Adrenal gland (tissue), 5 donors: ENCODE measurements around the gene CDV3.

Experiments used
- POLR2A ChIP-seq, 2 donors: fragments of 450-650 bp; IDR thresholded peaks; one replicate each; pipeline ENCODE4 v1.6.1; 2017; ENCODE audit warnings: antibody characterized with exemption in 2 of 2, mild to moderate bottlenecking in 2 of 2, moderate library complexity in 1 of 2
- TF ChIP-seq, protein P1 (sequence below), 6 experiments: fragments of 450-650 bp in 4 of 6; fragments of 200-600 bp in 2 of 6; sonication (generic) in 1 of 6; IDR thresholded peaks; 1 replicate in 5 of 6; 2 replicates in 1 of 6; pipeline versions ENCODE4 v1.5.1 to v1.8.0; 2016 to 2021; ENCODE audit warnings: antibody characterized with exemption in 6 of 6, mild to moderate bottlenecking in 2 of 6, moderate library complexity in 1 of 6
- donor health status: DM: no; HTN: no; CAD: no.

DNA sequence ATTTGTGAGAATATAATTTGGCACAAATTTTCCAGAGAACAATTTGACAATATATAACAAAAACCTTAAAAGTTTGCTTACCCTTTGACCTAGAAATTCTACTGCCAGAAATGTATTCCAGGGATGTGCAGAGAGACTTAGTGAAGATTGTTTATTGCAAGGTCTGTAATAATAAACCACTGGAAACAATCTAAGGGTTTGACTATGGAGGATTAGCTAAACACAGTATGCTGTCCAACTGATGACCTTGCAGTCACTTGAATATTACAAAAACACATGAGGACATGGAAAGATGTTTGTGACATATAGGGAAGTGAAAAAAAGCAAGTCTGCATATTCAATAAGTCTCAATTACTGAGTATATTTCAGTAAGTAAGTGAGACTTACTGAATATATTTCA is 48.1 kb upstream of the CDV3 start:
- TF ChIP-seq, protein P1, sequence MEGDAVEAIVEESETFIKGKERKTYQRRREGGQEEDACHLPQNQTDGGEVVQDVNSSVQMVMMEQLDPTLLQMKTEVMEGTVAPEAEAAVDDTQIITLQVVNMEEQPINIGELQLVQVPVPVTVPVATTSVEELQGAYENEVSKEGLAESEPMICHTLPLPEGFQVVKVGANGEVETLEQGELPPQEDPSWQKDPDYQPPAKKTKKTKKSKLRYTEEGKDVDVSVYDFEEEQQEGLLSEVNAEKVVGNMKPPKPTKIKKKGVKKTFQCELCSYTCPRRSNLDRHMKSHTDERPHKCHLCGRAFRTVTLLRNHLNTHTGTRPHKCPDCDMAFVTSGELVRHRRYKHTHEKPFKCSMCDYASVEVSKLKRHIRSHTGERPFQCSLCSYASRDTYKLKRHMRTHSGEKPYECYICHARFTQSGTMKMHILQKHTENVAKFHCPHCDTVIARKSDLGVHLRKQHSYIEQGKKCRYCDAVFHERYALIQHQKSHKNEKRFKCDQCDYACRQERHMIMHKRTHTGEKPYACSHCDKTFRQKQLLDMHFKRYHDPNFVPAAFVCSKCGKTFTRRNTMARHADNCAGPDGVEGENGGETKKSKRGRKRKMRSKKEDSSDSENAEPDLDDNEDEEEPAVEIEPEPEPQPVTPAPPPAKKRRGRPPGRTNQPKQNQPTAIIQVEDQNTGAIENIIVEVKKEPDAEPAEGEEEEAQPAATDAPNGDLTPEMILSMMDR (IDR thresholded peaks at IDR 0.05), result no peak
- no peak for TF ChIP-seq POLR2A (IDR thresholded peaks at IDR 0.05)
